K562 (cell line): Measurements from ENCODE around the gene PLEKHO1. TPM values are rescaled to one million over a fixed set of nuclear protein-coding genes. Genes with fewer than 3 reads are reported as not detected.

Experiments
- CTCFL ChIP-seq: IDR thresholded peaks from 2 replicates; pipeline ENCODE4 v1.6.1; 2011; ENCODE audit warnings: borderline replicate concordance, low read depth, mild to moderate bottlenecking, moderate library complexity, low read length; ENCODE audit not compliant: insufficient read depth, poor library complexity, severe bottlenecking
- HDAC8 ChIP-seq: fragments of 450-650 bp; IDR thresholded peaks from 2 replicates; pipeline ENCODE4 v1.6.1; 2016; ENCODE audit warnings: mild to moderate bottlenecking, missing genetic modification characterization, moderate library complexity, missing compliant biosample characterization
- RB1 ChIP-seq: fragments of 450-650 bp; IDR thresholded peaks from 2 replicates; pipeline ENCODE4 v1.6.1; 2017; ENCODE audit warnings: low read depth, mild to moderate bottlenecking
- REST ChIP-seq, 2 experiments: fragments of 450-650 bp; formaldehyde crosslinking in 1 of 2; IDR thresholded peaks; 2 replicates each; pipeline versions ENCODE4 v1.4.0 to v1.6.1; 2014 to 2020; ENCODE audit warnings: mild to moderate bottlenecking in 2 of 2, borderline replicate concordance in 1 of 2, low read depth in 1 of 2
- TEAD4 ChIP-seq, 2 experiments: sonication (generic) in 1 of 2; formaldehyde crosslinking in 1 of 2; IDR thresholded peaks; 2 replicates each; pipeline versions ENCODE4 v1.6.1 to v1.8.0; 2012 to 2022; ENCODE audit warnings: borderline replicate concordance in 1 of 2, inconsistent platforms in 1 of 2, low read length in 1 of 2, mild to moderate bottlenecking in 1 of 2, missing genetic modification reagents in 1 of 2
- polyA plus RNA-seq, 8 experiments: library from polyadenylated mRNA; depleted of rRNA in 4 of 8; stranded (reverse) in 5 of 8; unstranded in 3 of 8; fragments of >200 nt; fragmentation: Nextera tagmentation in 2 of 8; fragmentation: Illumina TruSeq in 1 of 8; extraction: Ambion mirVana in 2 of 8; extraction: Trizol in 1 of 8; gene quantifications; 2 replicates each; pipeline versions ENCODE4 v1.2.1 to v1.2.3, GENCODE V29; 2011 to 2014; ENCODE audit warnings: inconsistent platforms in 1 of 8, missing spikeins in 1 of 8
- total RNA-seq, 7 experiments: library from RNA; depleted of rRNA in 6 of 7; stranded (reverse); fragments of >200 nt in 6 of 7; fragmentation: Illumina TruSeq in 2 of 7; extraction: Trizol in 2 of 7; gene quantifications; 2 replicates each; pipeline versions ENCODE4 v1.2.1 to v1.2.3, GENCODE V29; 2011 to 2021; ENCODE audit warnings: low replicate concordance in 1 of 7

The PLEKHO1 gene
- total and polyA plus RNA-seq, 9 of the 15 experiments (the other 6 are each of a cell fraction or from before 2014, with no cell fraction given) = 0.39 to 16.2 (median 9.6) TPM

- TF ChIP-seq HDAC8 (tag) = no peak
- 0 out of 2 replicates have a peak, but pooled peaks have one; percentile 21 for TF ChIP-seq RB1
- peak; percentile 56 for TF ChIP-seq CTCFL
- TF ChIP-seq TEAD4 (IDR thresholded peaks at IDR 0.05; ENCODE audit: low read length) = peak; percentile 19; the same call in 1 of the 2 replicates
- no peak for TF ChIP-seq TEAD4 (CRISPR knock-in tag; IDR thresholded peaks at IDR 0.05; ENCODE audit: borderline replicate concordance)
- peak; percentile 85 for TF ChIP-seq REST (IDR thresholded peaks at IDR 0.05; ENCODE audit: borderline replicate concordance)
- TF ChIP-seq REST (CRISPR knock-in tag; IDR thresholded peaks at IDR 0.05; ENCODE audit: low read depth) = no peak
Measured at GRCh38 chr1:150168960-150169601, 19.4 kb downstream of the PLEKHO1 start (continued).
